IMR-90 (cell line): ENCODE results near the gene CD101. TPM values are rescaled to one million over a fixed set of nuclear protein-coding genes. Genes with fewer than 3 reads are reported as not detected.

Source experiments
- ATAC-seq: fragments of 200-7000 bp; cut with Tn5 transposase; 2 replicates; pipeline ENCODE4 v1.9.1; 2020; ENCODE audit warnings: low read depth, mild to moderate bottlenecking, moderate library complexity
- BruUV-seq: library from RNA; stranded (reverse); fragments of 400-500 nt; replicated peaks from 2 replicates; lab custom pipeline; 2021; lab: Mats Ljungman, UMichigan
- CTCF ChIA-PET: fragments of 300-600 bp; formaldehyde crosslinking; extraction: SDS; loops from one replicate; lab custom pipeline; 2021; ENCODE audit warnings: antibody characterized with exemption; lab: Yijun Ruan, JAX
- POLR2A ChIA-PET: fragments of 300-600 bp; sonication (Branson Sonifier 250); formaldehyde crosslinking; loops from one replicate; lab custom pipeline; 2022; ENCODE audit warnings: antibody characterized with exemption; ENCODE audit not compliant: unreplicated experiment; lab: Charles Lee
- DNase-seq: peaks from one replicate; pipeline ENCODE4 v3.0.0; 2013
- H2AFZ ChIP-seq: replicated peaks from 2 replicates; pipeline ENCODE3; 2013; ENCODE audit warnings: low read length, mild to moderate bottlenecking; ENCODE audit not compliant: poor library complexity
- H2AK5ac ChIP-seq: 2 replicates; pipeline ENCODE4 v1.6.1; 2013; ENCODE audit warnings: low read depth, low read length, inconsistent platforms
- H2AK9ac ChIP-seq: replicated peaks from 2 replicates; pipeline ENCODE3; 2013; ENCODE audit warnings: mild to moderate bottlenecking, low read depth, low read length, moderate library complexity; ENCODE audit not compliant: poor library complexity
- H2BK120ac ChIP-seq: 2 replicates; pipeline ENCODE4 v1.6.1; 2013; ENCODE audit warnings: low read depth, low read length, inconsistent platforms
- H2BK15ac ChIP-seq: 3 replicates; pipeline ENCODE4 v1.6.1; 2013; ENCODE audit warnings: low read depth, low read length, inconsistent platforms
- H2BK20ac ChIP-seq: 2 replicates; pipeline ENCODE4 v1.6.1; 2013; ENCODE audit warnings: low read depth, mild to moderate bottlenecking, inconsistent platforms, low read length, moderate library complexity
- H2BK5ac ChIP-seq: 2 replicates; pipeline ENCODE4 v1.6.1; 2013; ENCODE audit warnings: mild to moderate bottlenecking, low read depth, low read length, inconsistent platforms; ENCODE audit not compliant: poor library complexity, severe bottlenecking
- H3K14ac ChIP-seq: replicated peaks from 2 replicates; pipeline ENCODE4 v1.6.1; 2013; ENCODE audit warnings: low read depth, low read length, inconsistent platforms
- H3K18ac ChIP-seq: 2 replicates; pipeline ENCODE4 v1.6.1; 2013; ENCODE audit warnings: low read depth, low read length, control low read depth
- H3K23ac ChIP-seq: 2 replicates; pipeline ENCODE4 v1.6.1; 2013; ENCODE audit warnings: low read depth, low read length, inconsistent platforms
- H3K27ac ChIP-seq: 2 replicates; pipeline ENCODE4 v1.5.1; 2013; ENCODE audit warnings: mild to moderate bottlenecking, control low read depth, low read length; ENCODE audit not compliant: insufficient read depth
- H3K27me3 ChIP-seq: 2 replicates; pipeline ENCODE4 v1.6.1; 2013; ENCODE audit warnings: low read length; ENCODE audit not compliant: control insufficient read depth, insufficient read depth
- H3K36me3 ChIP-seq: 2 replicates; pipeline ENCODE4 v1.6.1; 2013; ENCODE audit warnings: low read length, mixed read lengths; ENCODE audit not compliant: control insufficient read depth, insufficient read depth
- H3K4ac ChIP-seq: 2 replicates; pipeline ENCODE4 v1.6.1; 2013; ENCODE audit warnings: low read depth, low read length, inconsistent platforms
- H3K4me1 ChIP-seq: 2 replicates; pipeline ENCODE4 v1.6.1; 2013; ENCODE audit warnings: low read length, mixed read lengths; ENCODE audit not compliant: control insufficient read depth, insufficient read depth
- H3K4me2 ChIP-seq: 2 replicates; pipeline ENCODE4 v1.6.1; 2013; ENCODE audit warnings: low read depth, mild to moderate bottlenecking, control low read depth, low read length, moderate library complexity
- H3K4me3 ChIP-seq: 2 replicates; pipeline ENCODE4 v1.5.1; 2013; ENCODE audit warnings: low read depth, mild to moderate bottlenecking, control low read depth, low read length, moderate library complexity; ENCODE audit not compliant: insufficient read depth
- H3K56ac ChIP-seq: 2 replicates; pipeline ENCODE4 v1.6.1; 2013; ENCODE audit warnings: low read length, inconsistent platforms; ENCODE audit not compliant: insufficient read depth; ENCODE audit errors: extremely low read depth
- H3K79me1 ChIP-seq, 2 experiments: 2 replicates each; pipeline ENCODE4 v1.6.1; 2013; ENCODE audit warnings: low read length in 2 of 2, inconsistent platforms in 1 of 2, low read depth in 1 of 2
- H3K9ac ChIP-seq: 2 replicates; pipeline ENCODE4 v1.6.1; 2013; ENCODE audit warnings: low read depth, low read length, control low read depth
- H3K9me1 ChIP-seq: 2 replicates; pipeline ENCODE4 v1.6.1; 2013; ENCODE audit warnings: low read length, inconsistent platforms; ENCODE audit not compliant: insufficient read depth
- H3K9me3 ChIP-seq: 2 replicates; pipeline ENCODE4 v1.6.1; 2013; ENCODE audit warnings: low read length; ENCODE audit not compliant: control insufficient read depth, insufficient read depth
- H4K20me1 ChIP-seq: 2 replicates; pipeline ENCODE4 v1.6.1; 2013; ENCODE audit warnings: low read length, inconsistent platforms; ENCODE audit not compliant: insufficient read depth
- H4K5ac ChIP-seq: 2 replicates; pipeline ENCODE4 v1.6.1; 2013; ENCODE audit warnings: mild to moderate bottlenecking, low read depth, low read length, control low read depth
- H4K8ac ChIP-seq, 2 experiments: 2 replicates each; pipeline ENCODE4 v1.6.1; 2013; ENCODE audit warnings: low read depth in 2 of 2, low read length in 2 of 2, control low read depth in 1 of 2, inconsistent platforms in 1 of 2
- H4K91ac ChIP-seq: 2 replicates; pipeline ENCODE4 v1.6.1; 2013; ENCODE audit warnings: low read depth, low read length, inconsistent platforms; ENCODE audit not compliant: insufficient read depth
- CHD1 ChIP-seq: IDR thresholded peaks from 2 replicates; pipeline ENCODE4 v1.6.1; 2012; ENCODE audit warnings: low read depth, low read length, improper control_type of control experiment
- FOS ChIP-seq: fragments of 150-350 bp; IDR thresholded peaks from 2 replicates; pipeline ENCODE4 v1.6.1; 2016; ENCODE audit warnings: low read depth, low read length
- RAD21 ChIP-seq: IDR thresholded peaks from 2 replicates; pipeline ENCODE4 v1.6.1; 2012; ENCODE audit warnings: low read length, improper control_type of control experiment
- RCOR1 ChIP-seq: IDR thresholded peaks from 2 replicates; pipeline ENCODE4 v1.6.1; 2012; ENCODE audit warnings: mild to moderate bottlenecking, low read length, improper control_type of control experiment; ENCODE audit not compliant: insufficient replicate concordance
- RFX5 ChIP-seq: IDR thresholded peaks from 2 replicates; pipeline ENCODE4 v1.8.0; 2012; ENCODE audit warnings: low read depth, mild to moderate bottlenecking, low read length, moderate library complexity
- WGBS, 2 experiments: methylation state at CpG; one replicate each; pipeline versions ENCODE4 v1.1.5 to v1.1.7; 2013; ENCODE audit warnings: missing lambda C conversion rate in 2 of 2; ENCODE audit not compliant: insufficient read length in 1 of 2; ENCODE audit errors: extremely low coverage in 2 of 2; 5-methylcytosine and 5-hydroxymethylcytosine counted together
- dilution Hi-C: fragments of 300-500 bp; cut with HindIII; formaldehyde crosslinking; loops from one replicate; pipeline ENCODE4 v1.14.3; 2018; ENCODE audit warnings: low sequenced_read_pairs; ENCODE audit not compliant: unreplicated experiment
- in situ Hi-C: fragments of 300-500 bp; cut with MboI; formaldehyde crosslinking; loops from 3 replicates; pipeline ENCODE4 v1.14.3; 2019; ENCODE audit warnings: low sequenced_read_pairs, inconsistent platforms, mixed read lengths
- intact Hi-C: fragments of 100-400 bp; cut with micrococcal nuclease; formaldehyde crosslinking; loops from 2 replicates; pipeline ENCODE4 v1.10.0; 2022
- polyA plus RNA-seq, 3 experiments: library from polyadenylated mRNA; depleted of rRNA; stranded (reverse); fragments of >200 nt; gene quantifications; 2 replicates each; pipeline ENCODE4 v1.2.3, GENCODE V29; 2012; ENCODE audit warnings: low replicate concordance in 1 of 3
- total RNA-seq: library from RNA; depleted of rRNA; stranded (reverse); fragments of >200 nt; gene quantifications from 2 replicates; pipeline ENCODE4 v1.2.3, GENCODE V29; 2012

Gene CD101
- total and polyA plus RNA-seq, 2 of the 4 experiments (the other 2 are of a cell fraction): not detected

DNA sequence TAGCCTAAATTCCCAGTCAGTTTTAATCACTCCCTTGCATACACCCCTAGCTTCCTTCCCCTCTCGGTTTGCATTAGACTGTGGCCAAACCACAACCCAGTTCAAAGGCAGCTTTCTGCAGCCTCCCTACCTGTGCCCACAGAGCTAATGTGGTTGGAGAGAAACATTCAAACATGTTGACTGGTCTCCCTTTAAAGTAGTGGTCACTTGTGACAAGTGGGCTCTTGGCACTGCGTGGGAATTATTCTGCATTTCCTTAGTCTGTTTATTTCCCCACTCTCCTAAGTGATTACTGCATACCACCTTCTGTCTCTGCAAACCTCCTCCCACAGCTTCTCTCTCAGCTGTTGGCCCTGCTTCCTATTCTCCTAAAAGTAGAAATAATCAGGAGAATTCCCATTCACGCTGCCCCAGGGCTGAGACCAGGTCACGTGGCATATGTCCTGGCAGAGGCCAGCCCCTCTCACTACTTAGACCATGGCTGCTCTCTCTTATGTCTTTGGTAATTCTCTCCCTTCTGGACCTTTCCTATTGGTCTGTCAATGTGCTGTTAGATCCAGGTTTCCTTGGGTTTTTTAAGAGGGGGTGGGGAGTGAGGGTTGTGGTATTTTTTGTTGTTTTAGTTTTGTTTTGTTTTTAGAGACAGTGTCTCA, 38.4 kb upstream of the CD101 start:
- H3K4ac ChIP-seq: no peak overlapping the region
- no peak overlapping the region for H3K18ac ChIP-seq
- no peaks in the 10 kb centered on the region for H3K9me3 ChIP-seq
- no peak overlapping the region for H3K14ac ChIP-seq
- no TSS peak for BruUV-seq
- H3K4me1 ChIP-seq: no peaks in the 10 kb centered on the region
- no peak overlapping the region for H2BK5ac ChIP-seq
- POLR2A ChIA-PET: no interaction called here
- no peaks in the 10 kb centered on the region for H3K36me3 ChIP-seq
- H3K4me3 ChIP-seq: no peak overlapping the region
- no peak overlapping the region for H4K5ac ChIP-seq
- no peak overlapping the region for H2AFZ ChIP-seq
- no peaks in the 10 kb centered on the region for H3K9me1 ChIP-seq
- H3K56ac ChIP-seq: no peak overlapping the region
- WGBS, 2 experiments: 53% methylated on average over 2 of the region's 4 CpGs; no CpG with 5 or more reads in 1 of the 2 experiments
- no peaks in the 10 kb centered on the region for H3K79me1 ChIP-seq
- H3K9ac ChIP-seq: no peak overlapping the region
- ATAC-seq (no peak), DNase-seq (no peak)
- no peak overlapping the region for H4K91ac ChIP-seq
- CTCF ChIA-PET: no interaction called here
- intact Hi-C loops: no loop called here
- no peak overlapping the region for H2AK9ac ChIP-seq
- dilution Hi-C loops: no loop called here
- H2BK120ac ChIP-seq: no peak overlapping the region
- H2AK5ac ChIP-seq: no peak overlapping the region
- in situ Hi-C loops: no loop called here
- H3K27ac ChIP-seq: no peak overlapping the region
- H2BK15ac ChIP-seq: no peak overlapping the region
- no peak overlapping the region for H4K8ac ChIP-seq
- TF ChIP-seq RAD21: no peak
- no peak for TF ChIP-seq RCOR1
- TF ChIP-seq CHD1: no peak
- TF ChIP-seq RFX5: no peak
- TF ChIP-seq FOS: no peak
- no peaks in the 10 kb centered on the region for H3K27me3 ChIP-seq
- H4K20me1 ChIP-seq: no peaks in the 10 kb centered on the region
- no peak overlapping the region for H2BK20ac ChIP-seq
- H3K4me2 ChIP-seq: no peak overlapping the region
- H3K23ac ChIP-seq: no peak overlapping the region
